ENCODE data around the gene GLYR1. TPM values are rescaled to one million over a fixed set of nuclear protein-coding genes. Genes with fewer than 3 reads are reported as not detected.

GLYR1 gene
- total and polyA plus RNA-seq, 9 of the 15 experiments (the other 6 are each of a cell fraction or from before 2014, with no cell fraction given) = 6.7 to 99.2 (median 60.2) TPM

DNA sequence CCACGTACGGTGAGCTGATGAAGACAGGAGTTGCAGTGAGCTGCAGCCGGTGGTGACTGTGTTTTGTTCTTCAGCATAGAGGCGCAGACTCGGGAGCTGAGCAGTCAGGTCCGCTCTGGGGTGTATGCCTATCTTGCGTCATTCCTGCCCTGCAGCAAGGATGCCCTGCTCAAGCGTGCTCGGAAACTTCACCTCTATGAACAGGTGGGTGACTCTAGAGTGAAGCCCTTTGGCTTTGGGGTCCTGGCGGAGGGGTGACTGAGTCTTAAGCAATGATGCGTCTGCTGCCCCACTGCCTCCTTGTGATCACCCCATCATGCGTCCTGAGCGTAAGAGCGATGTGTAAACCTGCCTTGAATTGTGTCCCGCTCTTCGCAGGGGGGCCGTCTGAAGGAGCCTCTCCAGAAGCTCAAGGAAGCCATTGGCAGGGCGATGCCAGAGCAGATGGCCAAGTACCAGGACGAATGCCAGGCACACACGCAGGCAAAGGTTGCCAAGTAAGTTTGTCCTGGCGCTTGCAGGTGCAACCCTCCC is 23.1 kb upstream of the GLYR1 start (continued):
- TF ChIP-seq, protein P1, sequence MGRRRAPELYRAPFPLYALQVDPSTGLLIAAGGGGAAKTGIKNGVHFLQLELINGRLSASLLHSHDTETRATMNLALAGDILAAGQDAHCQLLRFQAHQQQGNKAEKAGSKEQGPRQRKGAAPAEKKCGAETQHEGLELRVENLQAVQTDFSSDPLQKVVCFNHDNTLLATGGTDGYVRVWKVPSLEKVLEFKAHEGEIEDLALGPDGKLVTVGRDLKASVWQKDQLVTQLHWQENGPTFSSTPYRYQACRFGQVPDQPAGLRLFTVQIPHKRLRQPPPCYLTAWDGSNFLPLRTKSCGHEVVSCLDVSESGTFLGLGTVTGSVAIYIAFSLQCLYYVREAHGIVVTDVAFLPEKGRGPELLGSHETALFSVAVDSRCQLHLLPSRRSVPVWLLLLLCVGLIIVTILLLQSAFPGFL (CRISPR knock-in tag; IDR thresholded peaks at IDR 0.05) = no peak
- TF ChIP-seq PCBP1 (IDR thresholded peaks at IDR 0.05; ENCODE audit: low read depth, low read length, poor library complexity, severe bottlenecking) = no peak

DNA sequence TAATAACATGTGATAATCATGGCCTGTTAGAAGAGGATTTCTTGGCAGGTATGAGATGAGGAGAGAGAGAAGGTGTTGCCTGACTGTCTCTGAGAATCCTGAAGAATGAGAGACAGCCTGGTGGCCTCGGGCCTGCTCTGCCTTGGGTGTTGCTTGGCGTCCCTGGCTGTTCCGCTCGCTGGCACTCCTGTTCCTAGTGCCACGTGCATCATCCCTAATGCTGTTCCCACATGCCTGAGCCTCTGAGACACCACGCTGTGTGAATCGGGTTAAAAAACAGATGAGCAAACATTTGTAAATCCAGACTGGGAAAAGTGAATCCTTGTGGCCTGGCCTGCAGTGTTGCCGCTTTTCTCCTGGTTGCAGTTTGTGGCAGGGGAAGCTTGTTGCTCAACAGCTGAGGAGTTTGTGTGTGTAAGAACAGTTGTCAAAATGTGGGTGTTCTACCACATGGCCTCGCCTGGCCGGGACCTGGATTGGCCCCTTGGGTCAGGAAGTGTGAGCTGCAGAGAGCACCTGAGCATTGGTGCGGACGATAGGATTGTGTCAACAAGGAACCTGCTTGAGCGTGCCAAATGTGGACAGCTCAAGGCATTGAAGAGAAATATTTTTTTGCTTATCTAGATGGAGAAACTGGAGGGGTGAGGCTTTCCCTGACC is 22.2 kb upstream of the GLYR1 start:
- Histone ChIP-seq H3K9me3 (replicated peaks; ENCODE audit: control insufficient read depth, insufficient read depth, low read depth, low read length) (no peaks in the 10 kb centered on the region), H3K79me2 (ENCODE audit: control insufficient read depth, insufficient read depth, low read length) (peaks cover 31% of the 10 kb centered on the region), H3K4me3 (no peak overlapping the region), H3K9me1 (ENCODE audit: control insufficient read depth, insufficient read depth, low read length) (peaks cover 5% of the 10 kb centered on the region), H3K27me3 (ENCODE audit: control insufficient read depth in 2 of 2, insufficient read depth in 2 of 2, low read length in 2 of 2) (no peaks in the 10 kb centered on the region), H2AFZ (ENCODE audit: low read depth, low read length) (no peak overlapping the region), H4K20me1 (replicated peaks; ENCODE audit: control insufficient read depth, insufficient read depth, low read length) (peaks cover 33% of the 10 kb centered on the region), H3K36me3 (ENCODE audit: control insufficient read depth, insufficient read depth, low read length) (peaks cover 82% of the 10 kb centered on the region), H3K4me1 (replicated peaks in 1 of 2; ENCODE audit: control insufficient read depth in 2 of 2, insufficient read depth in 2 of 2, low read length in 2 of 2) (no peaks in the 10 kb centered on the region), H3K27ac (ENCODE audit: extremely low read depth, low read depth, low read length) (no peak overlapping the region), H3K4me2 (ENCODE audit: insufficient read depth, low read length) (no peak overlapping the region), H3K9ac (ENCODE audit: insufficient read depth in 1 of 2, low read depth in 2 of 2, low read length in 2 of 2) (no peak overlapping the region)
- WGBS (ENCODE audit: insufficient coverage, low coverage, missing lambda C conversion rate) = 95% methylated on average over 13 of the region's 13 CpGs
- intact Hi-C loops (cut with micrococcal nuclease) (no loop called here), in situ Hi-C loops (cut with MboI) (no loop called here)
- ChIA-PET POLR2A (interaction anchor here (0.6 to 2.3 kb wide), 3 partner anchors 9 to 89 kb away, joined by 3 to 7 read pairs (median 4); no protein-coding TSS in a partner anchor), CTCF (ENCODE audit: low intra/inter-chr PET ratio) (no interaction called here)
- FAIRE-seq (no peak), ATAC-seq (no peak), DNase-seq (ENCODE audit: extremely low read depth in 1 of 4, low spot score in 3 of 4) (no peak)
- no TSS peak for BruUV-seq (replicated peaks)
- TF ChIP-seq MLLT1 (IDR thresholded peaks at IDR 0.05) (no peak), ZNF121 (CRISPR knock-in tag; conservative IDR thresholded peaks at IDR 0.05) (no peak), RB1 (IDR thresholded peaks at IDR 0.05; ENCODE audit: low read depth) (no peak), POLR2H (tag; IDR thresholded peaks at IDR 0.05; ENCODE audit: low read depth) (no peak), ZNF780A (CRISPR knock-in tag; IDR thresholded peaks at IDR 0.05) (no peak), OTX1 (CRISPR knock-in tag; IDR thresholded peaks at IDR 0.05) (no peak)
- TF ChIP-seq, protein P2, sequence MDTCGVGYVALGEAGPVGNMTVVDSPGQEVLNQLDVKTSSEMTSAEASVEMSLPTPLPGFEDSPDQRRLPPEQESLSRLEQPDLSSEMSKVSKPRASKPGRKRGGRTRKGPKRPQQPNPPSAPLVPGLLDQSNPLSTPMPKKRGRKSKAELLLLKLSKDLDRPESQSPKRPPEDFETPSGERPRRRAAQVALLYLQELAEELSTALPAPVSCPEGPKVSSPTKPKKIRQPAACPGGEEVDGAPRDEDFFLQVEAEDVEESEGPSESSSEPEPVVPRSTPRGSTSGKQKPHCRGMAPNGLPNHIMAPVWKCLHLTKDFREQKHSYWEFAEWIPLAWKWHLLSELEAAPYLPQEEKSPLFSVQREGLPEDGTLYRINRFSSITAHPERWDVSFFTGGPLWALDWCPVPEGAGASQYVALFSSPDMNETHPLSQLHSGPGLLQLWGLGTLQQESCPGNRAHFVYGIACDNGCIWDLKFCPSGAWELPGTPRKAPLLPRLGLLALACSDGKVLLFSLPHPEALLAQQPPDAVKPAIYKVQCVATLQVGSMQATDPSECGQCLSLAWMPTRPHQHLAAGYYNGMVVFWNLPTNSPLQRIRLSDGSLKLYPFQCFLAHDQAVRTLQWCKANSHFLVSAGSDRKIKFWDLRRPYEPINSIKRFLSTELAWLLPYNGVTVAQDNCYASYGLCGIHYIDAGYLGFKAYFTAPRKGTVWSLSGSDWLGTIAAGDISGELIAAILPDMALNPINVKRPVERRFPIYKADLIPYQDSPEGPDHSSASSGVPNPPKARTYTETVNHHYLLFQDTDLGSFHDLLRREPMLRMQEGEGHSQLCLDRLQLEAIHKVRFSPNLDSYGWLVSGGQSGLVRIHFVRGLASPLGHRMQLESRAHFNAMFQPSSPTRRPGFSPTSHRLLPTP (IDR thresholded peaks at IDR 0.05; ENCODE audit: borderline replicate concordance, extremely low read depth, insufficient read length) = no peak
- TF ChIP-seq, protein P3, sequence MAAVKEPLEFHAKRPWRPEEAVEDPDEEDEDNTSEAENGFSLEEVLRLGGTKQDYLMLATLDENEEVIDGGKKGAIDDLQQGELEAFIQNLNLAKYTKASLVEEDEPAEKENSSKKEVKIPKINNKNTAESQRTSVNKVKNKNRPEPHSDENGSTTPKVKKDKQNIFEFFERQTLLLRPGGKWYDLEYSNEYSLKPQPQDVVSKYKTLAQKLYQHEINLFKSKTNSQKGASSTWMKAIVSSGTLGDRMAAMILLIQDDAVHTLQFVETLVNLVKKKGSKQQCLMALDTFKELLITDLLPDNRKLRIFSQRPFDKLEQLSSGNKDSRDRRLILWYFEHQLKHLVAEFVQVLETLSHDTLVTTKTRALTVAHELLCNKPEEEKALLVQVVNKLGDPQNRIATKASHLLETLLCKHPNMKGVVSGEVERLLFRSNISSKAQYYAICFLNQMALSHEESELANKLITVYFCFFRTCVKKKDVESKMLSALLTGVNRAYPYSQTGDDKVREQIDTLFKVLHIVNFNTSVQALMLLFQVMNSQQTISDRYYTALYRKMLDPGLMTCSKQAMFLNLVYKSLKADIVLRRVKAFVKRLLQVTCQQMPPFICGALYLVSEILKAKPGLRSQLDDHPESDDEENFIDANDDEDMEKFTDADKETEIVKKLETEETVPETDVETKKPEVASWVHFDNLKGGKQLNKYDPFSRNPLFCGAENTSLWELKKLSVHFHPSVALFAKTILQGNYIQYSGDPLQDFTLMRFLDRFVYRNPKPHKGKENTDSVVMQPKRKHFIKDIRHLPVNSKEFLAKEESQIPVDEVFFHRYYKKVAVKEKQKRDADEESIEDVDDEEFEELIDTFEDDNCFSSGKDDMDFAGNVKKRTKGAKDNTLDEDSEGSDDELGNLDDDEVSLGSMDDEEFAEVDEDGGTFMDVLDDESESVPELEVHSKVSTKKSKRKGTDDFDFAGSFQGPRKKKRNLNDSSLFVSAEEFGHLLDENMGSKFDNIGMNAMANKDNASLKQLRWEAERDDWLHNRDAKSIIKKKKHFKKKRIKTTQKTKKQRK (IDR thresholded peaks at IDR 0.05; ENCODE audit: borderline replicate concordance, low read depth, low read length) = no peak

Data from K562 (cell line).